Activated CD8-positive, alpha-beta memory T cell treated with anti-CD3 and anti-CD28 coated beads, Interleukin-2, amount 50 U/mL, for 48 hours (primary cell): Measurements from ENCODE around the gene FASTK.

Source experiments
- DNase-seq: peaks from one replicate; pipeline ENCODE4 v3.0.0-alpha.2; 2020

The FASTK gene

GRCh38 chr7:151099486-151100211 is 19.0 kb upstream of the FASTK start:
- DNase-seq, result no peak

GRCh38 chr7:151095828-151096475 is 15.3 kb upstream of the FASTK start:
- DNase-seq, result no peak

- DNase-seq, result no peak
These were observed 14.7 kb upstream of the FASTK start for GRCh38 chr7:151095123-151095797.

- no peak for DNase-seq
These were observed 14.1 kb upstream of the FASTK start for GRCh38 chr7:151094675-151095074.

- DNase-seq, result no peak
These were observed 13.1 kb upstream of the FASTK start for GRCh38 chr7:151093748-151094147.

GRCh38 chr7:151091988-151092387 is 11.4 kb upstream of the FASTK start:
- DNase-seq, result no peak

GRCh38 chr7:151091431-151091830 is 10.8 kb upstream of the FASTK start:
- no peak for DNase-seq

GRCh38 chr7:151091003-151091402 is 10.4 kb upstream of the FASTK start:
- DNase-seq, result no peak

GRCh38 chr7:151089893-151090730 is 9.5 kb upstream of the FASTK start:
- no peak for DNase-seq

GRCh38 chr7:151088856-151089699 is 8.5 kb upstream of the FASTK start:
- DNase-seq, result no peak

GRCh38 chr7:151088019-151088855 is 7.6 kb upstream of the FASTK start:
- DNase-seq, result peak; percentile 56

- DNase-seq, result peak; percentile 73
These were observed 6.8 kb upstream of the FASTK start for GRCh38 chr7:151087245-151088018.

- peak; percentile 71 for DNase-seq
These were observed 6.2 kb upstream of the FASTK start for GRCh38 chr7:151086802-151087244.

- DNase-seq, result peak; percentile 69
These were observed 5.3 kb upstream of the FASTK start, which contains the start of gene AGAP3 for GRCh38 chr7:151085691-151086620. Gene AGAP3 (plus strand): TSS chr7:151086475. CDS start chr7:151086742, 267 bp downstream.

- no peak for DNase-seq
These were observed 4.7 kb upstream of the FASTK start for GRCh38 chr7:151085329-151085690.

GRCh38 chr7:151083824-151084160 is 3.2 kb upstream of the FASTK start:
- no peak for DNase-seq

- DNase-seq, result peak; percentile 91
These were observed 2.6 kb upstream of the FASTK start, which contains the start of gene TMUB1 for GRCh38 chr7:151083071-151083823. Gene TMUB1 (minus strand): TSS chr7:151083493. CDS start chr7:151082563, 930 bp downstream.
